HG02763 (cell line): ENCODE results near the gene MSRB1.
"Not testable (repeated sequence)": the region's sequence is repeated elsewhere in the genome, so short reads cannot be mapped to it uniquely, and the experiment has no call there.

Experiments used
- ATAC-seq: cut with Tn5 transposase; IDR thresholded peaks from one replicate; pipeline ENCODE4 v1.9.1; 2021; ENCODE audit warnings: mild to moderate bottlenecking, moderate library complexity; ENCODE audit not compliant: unreplicated experiment

MSRB1 gene

GRCh38 chr16:1903845-1904840, 38.9 kb downstream of the MSRB1 start:
- ATAC-seq: no peak

GRCh38 chr16:1903220-1903574, 39.8 kb downstream of the MSRB1 start:
- no peak for ATAC-seq

GRCh38 chr16:1902547-1903219, 40.3 kb downstream of the MSRB1 start:
- no peak for ATAC-seq

- ATAC-seq: no peak
These were observed 42.6 kb downstream of the MSRB1 start for GRCh38 chr16:1900452-1900774.

GRCh38 chr16:1899641-1900451, 43.2 kb downstream of the MSRB1 start:
- no peak for ATAC-seq

- not testable (repeated sequence) for ATAC-seq
These were observed 45.3 kb downstream of the MSRB1 start for GRCh38 chr16:1897692-1898091.

- ATAC-seq: no peak
These were observed 46.9 kb downstream of the MSRB1 start for GRCh38 chr16:1895949-1896675.

GRCh38 chr16:1895068-1895467, 47.9 kb downstream of the MSRB1 start:
- no peak for ATAC-seq

- no peak for ATAC-seq
These were observed 52.3 kb downstream of the MSRB1 start for GRCh38 chr16:1890708-1891050.

- no peak for ATAC-seq
These were observed 52.8 kb downstream of the MSRB1 start for GRCh38 chr16:1890024-1890707.
